HG02852 (cell line): ENCODE data around the gene ITIH1.

Experiments
- ATAC-seq: cut with Tn5 transposase; IDR thresholded peaks from one replicate; pipeline ENCODE4 v1.9.1; 2021; ENCODE audit warnings: mild to moderate bottlenecking, moderate library complexity; ENCODE audit not compliant: unreplicated experiment

Gene ITIH1

DNA sequence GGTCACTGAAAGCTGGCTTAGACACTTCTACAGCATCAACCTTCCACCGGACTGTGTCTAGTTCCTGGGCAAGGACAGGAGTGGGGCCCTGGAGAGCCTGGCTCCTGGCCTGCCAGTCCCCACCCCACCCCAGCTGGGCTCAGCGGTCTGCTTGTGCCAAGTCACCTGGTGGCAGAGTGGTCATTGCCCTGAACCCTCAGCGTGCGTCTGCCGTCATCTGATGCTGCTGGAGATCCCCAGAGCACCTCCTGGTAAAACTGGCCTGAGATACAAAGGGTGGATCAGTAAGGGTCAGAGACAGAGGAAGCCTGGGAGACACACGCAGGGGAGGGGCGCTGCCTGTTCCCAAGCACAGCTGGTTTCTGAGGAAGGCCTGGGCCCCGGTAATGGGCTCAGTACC is 36.4 kb downstream of the ITIH1 start:
- no peak for ATAC-seq

DNA sequence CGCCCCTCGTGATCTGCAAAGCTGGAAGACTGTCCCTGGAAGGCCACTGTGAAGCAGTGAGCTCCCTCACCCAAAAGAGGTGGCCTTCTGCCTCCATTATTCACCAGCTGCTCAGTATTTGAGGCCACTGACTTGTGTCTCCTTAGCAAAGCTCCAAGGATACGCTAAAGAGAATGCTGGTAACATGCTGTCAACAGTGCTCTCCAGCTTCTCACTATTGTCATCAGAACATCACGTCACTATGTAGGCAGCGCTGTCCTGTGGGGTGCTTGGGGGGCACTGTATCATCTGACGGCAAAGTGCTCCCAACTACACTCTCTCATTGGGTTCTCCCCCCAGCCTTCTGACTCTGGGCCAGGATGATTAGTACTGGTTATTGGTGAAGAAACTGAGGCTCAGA is 38.8 kb downstream of the ITIH1 start:
- no peak for ATAC-seq

DNA sequence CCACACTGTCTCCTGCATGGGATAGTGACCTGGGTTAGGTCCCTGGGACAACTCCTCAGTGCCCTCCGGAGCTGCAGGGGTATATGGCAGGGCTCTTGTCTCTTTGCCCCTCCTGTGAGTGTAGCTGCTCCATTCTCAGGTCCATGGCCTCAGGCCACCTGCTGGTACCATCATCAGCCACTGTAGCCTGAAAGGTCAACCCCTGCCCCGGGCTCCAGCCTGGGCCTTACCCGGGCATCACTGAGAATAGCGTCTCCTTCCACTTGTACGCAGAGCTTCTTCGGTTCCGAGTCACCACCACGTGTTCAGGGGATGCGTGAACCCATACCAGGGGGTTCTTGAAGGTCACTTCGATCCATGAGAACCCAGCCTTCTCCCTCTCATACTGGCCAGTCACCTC is 39.3 kb downstream of the ITIH1 start:
- ATAC-seq, result no peak

DNA sequence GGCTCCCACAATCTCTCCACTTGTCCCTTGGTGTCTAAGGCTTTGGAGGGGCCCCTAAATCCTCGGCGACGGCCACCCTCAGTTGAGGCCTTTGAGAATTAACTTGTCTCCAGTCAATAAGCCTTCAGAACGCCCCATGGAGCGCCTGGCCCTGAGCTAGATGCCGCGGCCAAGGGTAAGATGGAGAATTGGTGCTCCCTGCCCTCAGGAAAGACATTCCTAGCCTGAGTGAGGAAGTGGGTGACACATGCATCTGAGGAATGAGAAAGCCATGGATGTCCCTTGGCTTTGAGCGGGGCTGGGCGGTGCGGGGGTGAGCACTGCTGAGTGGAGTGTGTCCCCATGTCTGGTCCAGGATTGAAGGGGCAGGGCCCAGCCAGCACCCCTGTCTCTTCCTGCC is 39.8 kb downstream of the ITIH1 start:
- ATAC-seq, result no peak

DNA sequence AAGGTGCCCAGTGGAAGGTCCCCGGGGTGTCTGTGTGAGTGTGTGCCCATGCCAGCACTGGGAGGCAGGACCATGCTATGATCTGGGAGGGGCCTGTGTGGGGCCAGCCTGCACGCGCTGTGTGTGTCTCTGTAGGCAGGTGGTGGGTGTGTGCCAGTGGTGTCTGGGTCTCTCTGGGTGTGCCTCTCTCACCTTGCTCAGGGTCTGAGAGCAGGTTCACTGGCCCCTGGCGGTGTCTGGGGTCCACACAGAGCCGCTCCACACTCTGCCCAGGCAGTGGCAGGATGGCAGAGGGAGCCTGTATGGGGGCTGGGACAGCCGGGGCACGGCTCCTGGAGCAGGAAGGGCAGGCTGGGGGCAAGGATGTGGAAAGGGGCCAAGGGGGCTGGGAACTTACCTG is 40.5 kb downstream of the ITIH1 start:
- no peak for ATAC-seq

DNA sequence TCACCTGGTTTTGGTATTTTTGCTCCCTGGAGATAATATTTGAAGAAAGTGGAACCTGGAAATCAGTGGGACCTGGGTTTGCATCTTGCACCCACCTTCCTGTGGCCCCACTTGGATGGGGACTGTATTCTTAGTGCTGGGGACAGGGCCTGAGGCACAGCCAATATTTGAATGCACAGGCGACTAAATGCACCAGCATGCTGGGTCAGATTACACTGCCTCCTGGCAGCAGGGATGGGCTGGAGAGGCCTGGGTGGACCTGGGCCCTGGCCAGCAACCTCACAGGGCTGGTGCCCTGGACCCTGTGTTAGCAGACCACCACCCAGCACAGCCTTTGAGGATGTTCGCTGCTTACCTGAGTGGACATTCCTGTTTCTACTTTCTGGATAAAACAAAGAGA is 42.5 kb downstream of the ITIH1 start:
- ATAC-seq, result no peak

DNA sequence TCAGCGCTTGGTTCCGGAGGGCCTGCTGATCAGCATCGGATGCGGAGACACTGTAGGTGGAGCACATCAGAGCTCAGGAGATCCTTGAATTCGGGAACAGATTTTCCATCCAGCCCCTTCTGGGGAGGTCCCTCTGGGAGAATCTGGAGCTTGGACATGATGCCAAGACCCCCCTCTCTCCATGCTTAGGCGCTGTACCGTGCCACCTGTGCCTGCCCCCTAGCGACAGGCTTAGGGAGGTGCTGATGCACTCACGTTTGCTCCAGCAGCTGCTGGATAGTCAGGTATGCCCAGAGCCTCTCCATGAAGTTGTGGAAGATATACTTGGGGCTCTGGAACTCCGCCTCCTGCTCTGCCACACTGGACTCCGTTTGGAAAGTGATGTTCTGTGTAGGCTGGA is 43.3 kb downstream of the ITIH1 start:
- no peak for ATAC-seq

DNA sequence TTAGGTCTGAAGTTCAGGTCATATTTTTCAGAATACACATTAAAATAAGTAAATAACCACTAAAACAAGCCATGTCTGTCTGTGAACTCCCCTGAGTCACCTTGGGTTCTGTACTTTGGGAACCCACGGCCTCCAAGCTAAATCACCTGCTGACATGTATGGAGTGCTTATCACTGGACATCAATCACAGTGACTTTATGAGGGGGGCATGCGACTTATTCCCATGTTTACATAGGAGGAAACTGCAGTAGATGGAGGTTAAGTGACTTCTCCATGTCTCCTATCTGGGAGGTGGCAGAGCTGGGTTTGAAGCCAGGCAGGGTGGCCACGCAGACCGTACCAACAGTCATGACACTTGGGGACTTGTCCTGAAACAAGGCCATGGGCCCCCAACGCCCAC is 45.0 kb downstream of the ITIH1 start:
- no peak for ATAC-seq

DNA sequence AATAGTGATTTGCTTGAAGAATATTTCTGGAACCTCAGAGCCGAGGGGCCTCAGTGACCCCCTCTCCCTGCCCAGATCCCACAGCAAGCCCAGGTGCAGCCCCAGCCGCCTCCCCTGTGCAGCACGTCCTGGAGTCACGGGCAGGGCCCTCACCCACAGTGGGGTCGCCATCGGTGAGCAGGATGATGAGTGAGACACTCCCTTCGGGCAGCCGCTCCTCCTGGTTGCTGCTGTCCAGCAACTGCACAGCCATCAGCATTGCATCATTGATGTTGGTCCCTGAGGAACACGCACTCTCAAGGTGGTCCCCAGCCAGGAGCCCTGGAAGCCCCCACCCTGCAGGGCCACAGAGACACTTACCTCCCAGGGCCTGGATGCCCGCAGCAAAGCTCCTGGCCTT is 46.6 kb downstream of the ITIH1 start:
- ATAC-seq, result no peak

DNA sequence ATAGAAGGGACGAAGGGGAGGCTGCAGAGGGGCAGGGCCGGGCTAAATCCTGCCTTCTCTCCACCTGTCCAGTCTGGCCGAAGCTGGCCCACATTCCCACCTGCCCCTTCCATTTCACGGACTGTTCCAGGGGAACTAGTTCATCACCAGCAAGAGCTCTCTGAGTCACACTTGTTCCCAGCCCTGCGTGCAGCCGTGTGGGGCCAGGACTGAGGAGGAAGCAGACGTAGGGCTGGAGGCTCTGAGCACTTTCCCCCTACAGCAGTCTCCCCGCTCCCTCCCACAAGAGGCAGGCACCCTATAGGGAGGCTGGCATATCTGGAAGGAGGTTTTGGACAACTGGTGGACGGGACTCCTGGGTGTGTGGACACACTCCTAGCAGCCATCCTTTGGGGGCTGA is 50.0 kb downstream of the ITIH1 start:
- ATAC-seq, result no peak

DNA sequence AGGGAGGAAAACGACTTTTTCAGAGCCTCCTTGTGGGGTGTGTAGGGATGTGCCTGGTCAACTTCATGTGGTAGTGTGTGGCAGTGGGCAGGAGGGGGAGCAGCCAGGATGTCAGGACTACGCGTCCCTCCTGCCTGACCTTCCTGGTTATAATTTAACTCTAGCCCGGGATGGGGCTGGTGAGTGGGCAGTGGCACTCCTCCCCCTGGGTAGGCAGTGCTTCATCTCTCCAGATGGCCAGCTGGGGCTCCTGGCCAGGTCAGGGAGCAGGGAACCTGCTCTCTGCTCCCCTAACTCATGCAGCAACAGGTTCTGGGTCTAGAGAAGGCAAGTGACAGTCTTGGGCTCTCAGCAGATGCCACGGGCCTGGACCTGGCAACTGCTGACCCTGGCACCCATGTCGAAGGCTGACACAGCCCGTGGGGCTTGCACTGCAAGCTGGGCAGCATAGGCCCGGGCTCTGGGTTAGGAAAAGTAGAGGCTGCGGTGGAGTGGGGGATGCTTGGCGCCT is 50.5 kb downstream of the ITIH1 start:
- no peak for ATAC-seq

DNA sequence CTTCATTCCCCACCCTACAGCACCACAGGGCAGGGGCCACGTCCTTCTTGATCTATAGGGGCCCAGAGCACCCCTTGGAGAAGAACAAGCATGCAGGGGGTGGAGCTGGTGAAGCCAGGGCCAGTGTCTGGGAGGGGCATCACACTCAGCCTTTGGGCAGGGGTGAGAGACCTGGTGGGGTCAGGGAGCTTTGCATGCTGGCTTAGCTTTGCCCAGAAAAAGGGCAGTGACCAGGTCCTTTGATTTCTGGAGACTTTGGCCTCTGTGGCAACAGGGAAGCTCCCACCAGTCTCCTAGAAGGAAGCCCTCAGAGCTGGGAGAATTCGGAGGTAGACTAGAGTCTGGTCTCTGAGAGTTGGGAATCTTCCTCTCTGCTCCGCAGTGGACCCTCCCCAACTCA is 52.1 kb downstream of the ITIH1 start:
- ATAC-seq, result no peak

DNA sequence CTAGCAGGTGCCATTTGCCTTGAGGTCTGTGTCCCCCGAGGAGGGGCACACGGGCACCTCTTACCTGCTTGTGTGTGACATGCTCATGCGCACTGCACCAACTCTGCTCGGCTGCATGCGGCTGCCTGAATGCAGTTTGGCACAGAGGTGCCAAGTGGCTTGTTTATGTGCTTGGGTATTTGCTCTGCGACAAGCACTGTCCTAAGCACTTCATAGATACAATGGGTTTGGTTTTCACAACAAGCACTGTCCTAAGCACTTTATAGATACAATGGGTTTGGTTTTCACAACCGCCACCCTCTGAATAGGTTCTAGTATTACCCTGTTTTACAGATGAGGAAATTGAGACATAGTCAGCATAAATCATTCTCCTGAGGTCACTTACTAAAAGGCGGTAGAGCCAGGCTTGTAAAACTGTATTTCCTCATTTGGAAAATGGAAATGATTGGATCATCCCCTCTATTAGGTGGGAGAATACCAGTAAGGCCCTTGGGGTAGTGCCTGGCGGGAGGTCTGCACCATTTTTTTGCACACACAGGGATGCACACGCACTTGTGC is 52.6 kb downstream of the ITIH1 start:
- ATAC-seq, result no peak

DNA sequence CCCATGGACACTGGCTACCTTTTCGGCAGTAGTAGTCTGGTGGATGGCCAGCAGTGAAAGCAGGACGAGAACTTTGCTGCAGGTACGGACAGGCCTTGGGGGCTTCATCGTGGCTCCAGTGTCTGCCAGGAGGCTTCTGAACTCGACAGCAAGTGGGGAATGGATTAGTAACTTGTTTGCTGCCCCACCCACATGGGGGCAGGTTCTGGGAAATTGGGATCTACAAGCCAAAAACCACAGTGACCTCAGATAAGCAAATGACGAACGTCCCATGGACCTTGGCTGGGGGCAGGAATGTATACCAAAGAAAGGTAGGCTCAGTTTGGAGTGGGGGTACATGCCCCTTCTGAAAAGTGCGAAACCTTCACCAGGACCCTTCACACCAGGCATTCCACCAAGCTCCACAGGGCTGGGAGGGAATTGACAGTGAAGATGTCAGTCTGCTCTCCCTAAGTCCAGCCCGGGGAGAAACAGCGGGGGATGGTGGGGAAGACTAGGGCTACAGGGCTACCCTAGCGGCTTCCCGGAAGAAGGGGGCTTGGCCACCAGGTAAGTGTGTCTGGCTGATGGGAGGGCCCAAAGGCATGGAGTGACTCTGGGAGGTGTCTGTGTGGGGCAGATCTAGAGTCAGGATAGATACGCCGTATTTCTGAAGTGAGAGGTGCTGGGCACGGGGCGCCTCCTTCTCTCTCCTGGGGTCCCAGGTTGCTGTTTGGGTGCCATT is 53.3 kb downstream of the ITIH1 start, which contains the start of gene ITIH4:
TSS of gene ITIH4 (minus strand) at position 138 of the 724 bp plus-strand sequence. CDS start at position 108, 30 bp downstream.
- ATAC-seq, result no peak

DNA sequence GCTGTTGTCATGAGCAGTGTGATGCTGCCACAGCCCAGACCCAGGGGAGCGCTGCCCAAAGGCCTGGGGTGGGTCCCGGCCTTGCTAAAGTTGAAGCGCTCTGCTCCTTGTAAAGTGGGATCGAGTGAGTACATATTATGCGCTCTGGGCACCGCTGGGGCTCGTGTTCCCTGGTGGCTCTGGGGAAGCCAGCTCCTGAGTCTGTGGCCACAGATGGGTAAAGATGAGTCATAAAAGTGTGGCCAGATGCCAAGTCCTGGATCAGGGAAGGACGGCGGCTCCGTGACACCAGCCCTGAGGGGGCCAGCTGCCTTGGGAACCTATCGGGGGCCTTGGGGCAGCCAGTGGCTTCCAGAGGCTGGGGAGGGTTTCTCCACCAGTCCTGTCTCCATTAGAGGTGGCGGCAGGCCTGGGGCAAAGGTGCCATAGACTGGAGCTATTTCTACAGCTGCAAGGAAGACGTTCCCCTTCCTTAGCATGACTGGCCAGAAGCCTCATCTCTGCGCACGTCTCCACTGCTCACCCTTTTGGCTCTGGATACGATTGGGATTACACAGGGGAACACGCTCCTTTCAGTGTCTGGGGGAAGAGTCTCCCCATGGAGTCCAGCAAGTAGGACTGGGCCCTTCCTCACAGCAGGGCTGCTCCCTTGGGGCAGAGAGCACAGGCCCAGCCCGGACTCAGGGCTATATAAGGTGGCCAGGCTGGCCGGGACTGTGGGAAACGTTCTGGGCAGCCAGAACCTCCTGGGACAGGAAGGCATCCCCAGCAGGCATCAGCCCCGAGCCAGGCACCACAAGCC is 54.3 kb downstream of the ITIH1 start:
- ATAC-seq, result no peak

DNA sequence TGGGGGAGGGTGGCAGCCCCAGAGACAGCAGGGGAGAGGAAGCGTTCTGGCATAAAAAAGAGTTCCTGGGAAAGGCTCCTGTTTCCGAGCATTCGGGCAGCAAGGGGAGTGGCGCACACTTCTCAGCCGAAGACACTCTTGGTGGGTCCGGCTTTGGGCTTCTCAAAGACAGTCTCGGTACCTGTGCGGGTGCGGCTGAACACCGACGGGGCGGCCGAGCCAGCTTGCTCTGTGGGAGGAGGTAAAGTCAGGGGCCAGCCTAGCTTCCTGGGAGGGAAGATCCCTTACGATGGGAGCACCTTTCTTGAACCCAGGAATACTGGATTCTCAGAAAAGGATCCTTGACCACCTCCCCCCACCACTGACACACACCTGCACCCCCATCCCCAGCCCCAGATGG is 55.8 kb downstream of the ITIH1 start:
- no peak for ATAC-seq

DNA sequence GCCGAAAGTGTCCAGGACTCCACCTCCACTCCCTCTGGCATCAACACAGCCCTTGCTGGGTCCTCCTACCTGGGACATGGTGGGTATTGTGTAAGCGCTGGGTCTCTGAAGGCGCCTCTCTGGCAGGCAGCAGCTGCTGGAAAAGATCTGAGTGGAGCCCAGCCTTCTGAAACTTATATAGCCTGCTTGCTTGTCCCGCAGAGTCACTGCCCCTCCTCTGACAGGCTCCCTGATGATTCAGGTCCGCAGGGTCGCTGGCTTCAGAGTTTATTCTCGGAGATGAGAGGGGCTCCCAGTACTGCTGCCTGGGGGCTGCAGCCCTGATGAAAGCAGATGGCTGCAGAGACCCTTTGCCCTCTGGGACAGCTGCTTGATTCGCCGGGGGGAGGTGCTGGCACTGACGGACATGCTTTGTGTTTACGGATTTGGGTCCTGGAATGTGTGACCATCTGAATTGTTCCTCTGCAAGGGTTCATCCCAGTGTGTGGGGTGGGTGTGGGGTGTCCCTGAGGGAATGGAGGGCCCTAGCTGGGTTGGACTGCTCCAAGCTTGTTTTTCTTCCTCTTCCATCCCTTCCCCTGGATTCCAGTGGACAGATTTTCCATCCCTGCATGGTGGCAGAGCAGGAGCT is 57.6 kb downstream of the ITIH1 start, which contains the start of gene MUSTN1:
TSS of gene MUSTN1 (minus strand) at position 149 of the 631 bp plus-strand sequence. CDS start at position 78, 71 bp downstream.
- ATAC-seq, result no peak

DNA sequence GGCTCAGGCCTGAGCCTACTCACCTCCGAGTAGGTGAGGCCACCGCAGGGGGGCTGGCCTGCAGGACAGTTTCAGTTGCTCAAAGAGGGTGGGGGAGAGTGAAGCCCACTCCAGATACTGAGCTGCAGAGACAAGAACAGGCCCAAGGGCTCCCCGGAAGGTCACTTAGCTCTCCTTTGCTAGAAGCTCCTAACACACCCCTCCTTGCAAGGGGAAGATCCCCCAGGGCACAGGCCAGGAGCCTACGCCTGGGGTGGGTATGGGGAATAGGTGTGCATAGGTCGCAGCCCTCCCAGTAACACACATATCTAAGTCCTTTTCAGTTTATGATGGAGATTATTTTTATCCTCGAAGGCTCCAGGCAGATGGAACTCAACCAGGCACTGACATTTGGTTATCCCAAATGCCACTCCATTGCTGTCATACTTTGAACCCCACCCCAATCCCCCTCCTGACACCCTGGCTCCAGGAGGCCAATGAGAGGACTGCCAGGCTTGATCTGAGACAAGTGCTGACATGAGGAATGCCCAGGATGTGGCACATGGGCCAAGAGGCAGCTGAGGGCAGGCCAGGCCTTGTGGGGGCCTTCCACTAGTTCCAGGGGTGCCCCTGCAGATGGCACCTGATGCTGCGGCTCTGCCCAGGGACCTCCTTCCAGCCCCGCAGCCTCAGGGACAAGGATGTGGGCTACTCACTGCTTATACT is 58.5 kb downstream of the ITIH1 start:
- no peak for ATAC-seq

DNA sequence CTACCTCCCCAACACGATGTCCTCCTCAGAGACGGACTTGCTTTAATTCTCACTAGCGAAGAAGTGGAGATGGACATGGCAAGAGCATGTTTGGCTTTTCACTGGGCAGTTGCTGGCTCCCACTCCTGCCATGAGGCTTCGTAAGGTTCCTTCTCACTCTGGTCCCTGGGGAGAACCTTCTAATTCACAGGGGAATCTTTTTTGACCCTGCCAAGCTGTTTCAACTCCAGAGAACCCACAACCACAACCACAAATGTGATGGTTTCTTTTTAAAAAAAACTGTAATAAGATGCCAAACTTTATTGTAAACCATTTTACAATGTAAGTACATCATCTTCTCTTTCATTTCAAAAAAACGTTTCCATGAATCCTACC is 59.1 kb downstream of the ITIH1 start:
- ATAC-seq, result no peak

DNA sequence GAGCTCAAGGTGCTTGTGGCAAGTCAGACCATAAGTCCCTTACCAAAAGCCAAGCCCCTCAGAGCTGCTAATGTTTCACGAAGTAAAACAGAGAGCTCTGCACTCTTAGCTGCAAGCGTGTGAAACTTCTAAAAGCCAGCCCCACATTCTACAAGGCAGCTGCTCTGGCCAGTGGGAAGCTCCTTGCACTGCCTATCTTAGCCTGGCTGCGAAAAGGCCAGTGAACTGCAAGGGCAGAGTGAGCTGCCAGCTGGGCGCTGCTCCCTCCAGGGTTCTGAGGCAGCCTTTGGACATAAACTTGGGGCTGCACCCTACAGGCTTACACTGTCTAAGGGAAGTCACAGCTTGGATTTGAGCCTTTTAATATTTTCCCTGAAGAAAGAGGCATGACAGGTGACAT is 59.6 kb downstream of the ITIH1 start:
- ATAC-seq, result no peak
